Germinal center (tissue), 1 donor: ENCODE results near the gene TF.
A peak's percentile ranks its signal among the peaks of the same experiment; 100 is the strongest.
"Not testable (repeated sequence)": the region's sequence is repeated elsewhere in the genome, so short reads cannot be mapped to it uniquely, and the experiment has no call there.

Experiments used
- DNase-seq: peaks from one replicate; pipeline ENCODE4 v3.0.0; 2012; ENCODE audit warnings: mixed read lengths, low spot score

TF gene

DNA sequence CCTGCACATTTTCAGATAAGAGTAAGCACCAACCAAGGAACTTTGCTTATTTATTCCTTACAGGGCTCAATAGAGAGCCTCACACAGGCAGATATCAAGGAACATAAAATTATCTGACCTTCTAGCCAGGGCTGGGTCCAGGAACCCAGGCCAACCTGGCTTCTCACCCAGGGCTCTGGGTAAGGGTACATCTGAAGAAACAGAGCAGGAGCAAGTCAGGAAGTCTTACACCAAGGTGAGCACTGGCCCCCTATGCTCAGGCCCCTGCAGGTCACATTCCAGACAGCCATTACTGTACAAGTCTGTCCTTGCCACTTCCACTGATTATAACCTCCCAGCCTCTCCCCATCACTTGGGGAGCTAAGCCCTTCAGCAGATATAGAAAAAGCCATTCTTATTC is 19.1 kb downstream of the TF start:
- DNase-seq = no peak

DNA sequence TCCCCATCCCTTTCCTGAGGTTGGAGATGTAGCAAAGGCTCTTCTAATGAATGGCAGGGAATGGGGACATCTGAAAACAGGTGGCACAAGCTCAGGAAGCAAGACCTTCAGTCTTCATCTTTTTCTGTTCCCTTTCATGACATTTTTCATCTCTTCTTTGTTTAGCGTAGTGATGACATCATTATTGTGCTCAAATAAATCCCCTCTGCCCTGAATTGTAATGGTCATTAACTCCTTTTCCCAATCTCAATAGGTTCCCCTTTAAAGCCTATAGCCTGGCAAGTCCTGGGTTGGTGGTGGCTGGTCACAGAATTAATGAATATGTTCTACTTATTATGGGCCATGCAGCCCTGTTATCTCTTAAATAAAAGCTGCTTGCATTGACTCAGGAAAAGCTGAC is 21.4 kb downstream of the TF start:
- no peak for DNase-seq

DNA sequence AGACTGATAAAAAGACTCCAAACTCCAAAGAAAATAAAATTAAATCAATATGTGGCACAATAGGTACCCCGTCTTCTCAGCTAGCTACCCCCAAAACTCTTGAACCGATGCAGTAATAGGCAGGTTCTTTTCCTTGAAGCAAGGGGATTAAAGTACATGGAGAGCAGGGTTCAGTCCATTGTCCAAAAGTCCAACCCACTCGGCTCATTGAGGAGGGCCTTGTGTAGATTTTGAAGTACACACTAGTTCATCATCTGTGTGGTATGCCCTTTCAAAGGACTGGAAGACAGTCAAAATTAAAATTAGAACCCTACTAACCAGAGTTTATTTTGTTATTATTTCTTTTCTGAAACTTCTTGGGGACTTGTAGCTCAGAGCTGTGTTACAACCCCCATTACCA is 23.3 kb downstream of the TF start:
- no peak for DNase-seq

DNA sequence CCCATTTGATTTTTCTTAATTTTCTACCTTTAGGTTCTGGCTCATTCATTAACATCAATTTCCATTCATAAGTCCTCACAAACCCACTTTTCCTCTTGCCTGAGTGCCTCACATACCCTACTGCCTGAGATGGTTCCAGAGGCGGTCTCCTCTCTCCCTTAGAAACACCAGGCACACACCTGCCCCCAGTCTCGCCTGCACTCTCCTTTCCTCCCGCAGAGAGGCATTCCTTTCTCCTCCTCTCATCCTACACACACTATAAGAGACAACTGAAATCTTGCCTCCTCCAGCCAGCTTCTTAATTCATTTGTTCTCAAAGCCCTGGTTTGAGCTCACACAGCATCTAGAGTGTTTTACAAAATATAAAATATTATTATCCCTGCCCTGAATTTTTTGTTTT is 27.5 kb downstream of the TF start:
- DNase-seq = no peak

DNA sequence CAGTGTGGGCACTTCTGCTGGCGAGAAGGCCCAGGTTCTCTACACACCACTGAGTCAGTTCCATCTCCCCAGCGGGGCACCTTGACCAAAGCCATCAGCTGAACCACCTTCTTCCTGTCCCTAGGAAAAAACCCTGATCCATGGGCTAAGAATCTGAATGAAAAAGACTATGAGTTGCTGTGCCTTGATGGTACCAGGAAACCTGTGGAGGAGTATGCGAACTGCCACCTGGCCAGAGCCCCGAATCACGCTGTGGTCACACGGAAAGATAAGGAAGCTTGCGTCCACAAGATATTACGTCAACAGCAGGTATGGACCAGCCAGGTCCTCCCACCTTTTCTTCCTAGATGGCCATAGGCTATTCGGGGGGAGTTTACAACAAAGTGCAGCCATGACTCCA is 29.1 kb downstream of the TF start:
- no peak for DNase-seq

DNA sequence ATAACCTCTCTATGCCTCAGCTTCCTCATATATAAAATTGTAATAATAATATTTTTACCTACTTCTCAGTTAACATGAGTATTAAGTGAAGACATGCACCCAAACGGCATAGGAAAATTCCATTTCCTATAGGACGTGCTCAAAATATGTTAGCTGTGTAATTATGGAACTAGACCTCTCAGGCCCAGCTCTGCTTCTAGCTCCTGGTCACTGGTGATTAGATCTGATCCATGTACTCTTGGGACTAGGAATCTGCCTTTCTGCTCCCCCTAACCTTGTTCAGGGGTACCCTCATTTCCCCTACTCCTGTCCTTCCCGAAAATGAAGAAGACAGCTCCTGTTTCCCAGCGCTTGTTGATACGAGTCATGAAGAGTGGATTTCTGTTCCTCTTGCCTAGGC is 29.6 kb downstream of the TF start:
- DNase-seq = no peak

DNA sequence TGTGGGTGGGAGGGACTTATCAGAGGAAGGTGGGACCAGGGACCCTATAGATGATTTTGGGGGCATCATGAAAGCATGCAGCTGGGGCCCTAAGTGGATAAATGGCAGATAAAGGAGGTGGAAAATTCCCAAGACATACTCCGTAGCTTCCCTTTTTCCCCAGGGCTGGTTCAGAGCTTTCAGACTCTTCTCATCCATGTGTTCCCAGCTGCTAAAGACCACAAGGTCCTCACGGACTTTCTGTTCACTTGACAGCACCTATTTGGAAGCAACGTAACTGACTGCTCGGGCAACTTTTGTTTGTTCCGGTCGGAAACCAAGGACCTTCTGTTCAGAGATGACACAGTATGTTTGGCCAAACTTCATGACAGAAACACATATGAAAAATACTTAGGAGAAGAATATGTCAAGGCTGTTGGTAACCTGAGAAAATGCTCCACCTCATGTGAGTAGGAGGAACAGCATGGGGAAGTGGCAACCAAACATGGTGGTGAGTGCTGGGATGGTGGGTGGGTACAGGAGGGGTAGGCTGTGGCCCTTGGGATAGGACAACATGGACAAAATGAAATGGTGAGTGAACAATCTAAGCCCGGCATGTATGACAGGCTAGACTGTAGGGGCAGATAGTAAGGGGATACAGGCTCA is 30.7 kb downstream of the TF start:
- no peak for DNase-seq

DNA sequence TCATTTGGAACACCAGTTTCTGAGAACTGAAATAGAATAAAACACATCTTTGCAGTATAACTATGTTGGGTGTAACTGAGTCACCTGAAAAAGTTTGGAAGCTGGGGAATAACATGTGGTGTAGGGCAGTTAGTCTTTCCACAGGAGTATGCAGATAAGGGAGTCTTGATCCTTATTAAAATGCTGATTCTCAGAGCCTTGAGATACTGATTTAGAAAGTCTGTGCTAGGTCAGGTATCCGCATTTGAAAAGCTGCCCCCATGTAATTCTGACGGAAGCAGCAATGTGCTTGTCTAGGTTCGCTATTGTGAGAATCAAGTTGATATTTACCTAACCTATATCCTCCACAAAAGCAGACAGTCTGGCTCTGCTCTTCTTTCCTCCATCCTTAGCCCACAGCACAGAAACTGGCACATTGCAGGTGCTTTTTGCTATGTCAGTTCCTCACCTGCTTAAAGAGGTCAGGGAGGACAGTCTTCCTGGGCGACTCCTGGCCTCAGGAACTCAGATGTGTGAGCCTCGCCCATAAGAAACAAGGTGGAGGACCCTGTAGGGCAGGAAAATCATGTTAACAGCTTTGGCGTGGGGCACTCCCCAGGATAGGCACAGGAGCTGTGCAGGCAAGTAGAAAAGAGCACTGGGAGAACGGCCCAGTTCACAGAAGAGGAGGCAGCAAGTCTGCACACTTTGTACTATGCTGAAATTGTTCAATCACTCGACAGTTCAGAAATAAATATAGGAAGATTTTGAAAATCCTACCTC is 31.8 kb downstream of the TF start:
- DNase-seq = no peak

DNA sequence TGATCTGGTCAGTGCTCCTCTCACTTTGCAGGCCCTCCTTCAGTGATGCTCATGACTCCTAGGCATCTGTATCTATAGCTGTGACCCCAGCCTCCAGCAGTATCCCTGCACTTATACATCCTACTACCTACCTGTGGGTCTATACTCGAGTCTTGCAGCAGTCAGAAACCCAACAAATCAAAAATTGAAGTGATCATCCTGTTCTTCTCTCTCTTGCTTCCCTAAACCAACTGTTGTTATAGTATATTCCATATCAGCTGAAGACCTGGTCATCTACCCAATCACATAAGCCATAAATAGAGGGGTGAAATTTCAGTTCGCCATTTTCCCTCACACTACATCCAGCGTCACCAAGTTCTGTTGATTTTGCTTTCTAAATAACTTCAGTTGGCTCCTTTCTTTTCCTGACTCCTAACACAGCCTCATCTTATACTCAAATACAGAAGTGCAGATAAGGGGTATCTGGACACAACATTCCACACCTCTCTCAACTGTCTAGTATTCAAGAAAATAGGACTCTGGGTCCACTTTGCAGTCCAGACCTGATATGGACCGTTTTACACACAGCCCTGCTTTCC is 33.5 kb downstream of the TF start:
- no peak for DNase-seq

DNA sequence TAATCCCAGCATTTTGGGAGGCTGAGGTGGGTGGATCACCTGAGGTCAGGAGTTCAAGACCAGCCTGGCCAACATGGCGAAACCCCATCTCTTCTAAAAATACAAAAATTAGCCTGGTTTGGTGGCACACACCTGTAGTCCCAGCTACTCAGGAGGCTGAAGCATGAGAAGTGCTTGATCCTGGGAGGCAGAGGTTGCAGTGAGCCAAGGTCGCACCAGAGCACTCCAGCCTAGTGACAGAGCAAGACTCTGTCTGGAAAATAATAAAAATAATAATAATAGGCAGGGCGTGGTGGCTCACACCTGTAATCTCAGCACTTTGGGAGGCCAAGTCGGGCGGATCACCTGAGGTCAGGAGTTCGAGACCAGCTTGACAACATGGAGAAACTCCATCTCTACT is 34.6 kb downstream of the TF start:
- DNase-seq = not testable (repeated sequence)

DNA sequence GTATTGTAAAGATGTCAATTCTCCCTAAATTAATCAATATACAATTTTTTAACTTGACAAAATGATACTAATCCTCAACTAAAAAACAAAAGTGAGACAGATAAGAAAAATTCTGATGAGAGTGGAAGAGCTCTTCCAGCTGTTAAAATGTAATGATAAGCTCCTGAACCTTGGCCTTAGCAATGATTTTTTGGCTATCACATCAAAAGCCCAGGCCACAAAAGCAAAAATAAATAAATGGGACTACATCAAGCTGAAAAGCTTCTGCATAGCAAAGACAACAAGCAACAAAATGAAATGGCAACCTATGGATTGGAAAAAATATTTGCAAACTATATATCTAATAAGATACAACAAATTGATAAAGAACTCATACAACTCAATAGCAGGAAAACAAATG is 35.4 kb downstream of the TF start:
- no peak for DNase-seq

DNA sequence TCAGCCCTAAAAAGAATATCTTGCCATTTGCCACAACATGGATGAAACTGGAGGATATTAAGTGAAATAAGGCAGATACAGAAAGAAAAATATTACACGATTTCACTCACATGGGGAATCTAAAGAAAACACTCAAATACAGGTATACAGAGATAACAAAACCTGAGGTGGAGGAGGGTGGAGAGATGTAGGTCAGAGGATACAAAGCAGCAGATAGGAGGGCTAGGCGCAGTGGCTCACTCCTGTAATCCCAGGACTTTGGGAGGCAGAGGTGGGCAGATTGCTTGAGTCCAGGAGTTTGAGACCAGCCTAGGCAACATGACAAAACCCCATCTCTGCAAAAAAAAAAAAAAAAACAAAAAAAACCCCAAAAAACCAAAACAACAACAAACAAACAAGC is 36.3 kb downstream of the TF start:
- no peak for DNase-seq

DNA sequence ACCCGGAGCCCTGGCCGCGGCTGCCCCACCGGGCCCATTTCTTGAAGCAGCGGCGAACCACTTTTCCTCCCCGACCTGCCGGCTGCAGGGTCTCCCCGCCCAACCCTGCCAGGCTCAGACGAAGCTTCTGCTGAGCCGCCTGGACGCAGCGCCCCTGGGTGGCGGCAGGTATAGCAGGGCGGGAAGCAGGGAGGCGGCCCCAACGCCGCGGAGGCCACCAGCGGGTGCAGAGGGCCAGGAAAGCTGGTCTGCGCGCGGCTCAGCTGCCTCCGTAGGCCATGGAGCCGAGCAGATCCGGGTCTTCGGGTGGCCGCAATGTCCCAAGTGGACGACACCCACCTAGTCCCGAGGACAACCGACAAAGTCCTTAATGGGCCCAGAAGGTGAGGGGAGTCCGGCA is 37.6 kb downstream of the TF start:
- no peak for DNase-seq

DNA sequence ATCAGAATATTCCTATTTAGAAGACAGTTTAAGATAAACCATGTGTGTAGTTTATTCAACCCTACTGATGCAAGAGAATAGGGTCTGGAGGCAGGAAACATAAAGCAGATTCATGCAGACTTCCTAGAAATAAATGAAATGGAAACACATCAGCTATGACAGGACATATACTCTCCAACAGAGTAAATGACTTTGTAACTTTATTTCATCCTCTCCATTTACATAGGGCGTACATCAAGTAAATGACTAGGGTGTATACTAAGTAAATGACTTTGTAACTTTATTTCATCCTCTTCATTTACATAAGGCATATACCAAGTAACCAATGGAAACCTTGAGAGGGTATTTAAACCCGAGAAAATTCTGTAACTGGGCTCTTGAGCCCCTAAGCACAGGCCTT is 41.8 kb downstream of the TF start:
- no peak for DNase-seq

DNA sequence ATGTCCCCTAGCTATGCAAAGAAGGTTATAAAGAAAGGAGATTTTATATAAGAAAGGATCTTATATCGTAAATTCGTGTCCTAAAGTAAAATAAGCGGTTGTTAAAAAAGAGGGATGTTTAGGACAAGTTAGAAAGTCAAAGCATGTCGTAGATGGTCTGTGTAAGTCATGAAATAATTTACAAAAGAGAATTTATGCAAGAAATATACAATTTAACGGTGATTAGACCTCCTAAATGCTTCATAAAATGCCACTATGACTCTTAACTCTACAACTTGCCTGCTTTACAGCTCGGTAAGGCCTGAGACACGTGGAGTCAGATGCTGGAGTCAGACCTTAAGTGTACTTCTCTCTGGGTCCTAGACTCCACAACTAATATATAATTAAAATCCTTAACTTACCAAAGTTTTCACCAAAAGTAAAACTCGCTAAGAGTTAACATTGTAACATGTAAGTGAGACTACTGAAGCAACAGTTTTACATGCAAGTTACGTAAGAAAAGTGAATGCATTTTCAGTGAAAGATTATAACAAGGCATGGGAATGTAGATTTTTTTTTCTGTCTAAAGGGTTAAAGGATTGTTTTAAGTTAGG is 46.1 kb downstream of the TF start:
- DNase-seq = no peak

DNA sequence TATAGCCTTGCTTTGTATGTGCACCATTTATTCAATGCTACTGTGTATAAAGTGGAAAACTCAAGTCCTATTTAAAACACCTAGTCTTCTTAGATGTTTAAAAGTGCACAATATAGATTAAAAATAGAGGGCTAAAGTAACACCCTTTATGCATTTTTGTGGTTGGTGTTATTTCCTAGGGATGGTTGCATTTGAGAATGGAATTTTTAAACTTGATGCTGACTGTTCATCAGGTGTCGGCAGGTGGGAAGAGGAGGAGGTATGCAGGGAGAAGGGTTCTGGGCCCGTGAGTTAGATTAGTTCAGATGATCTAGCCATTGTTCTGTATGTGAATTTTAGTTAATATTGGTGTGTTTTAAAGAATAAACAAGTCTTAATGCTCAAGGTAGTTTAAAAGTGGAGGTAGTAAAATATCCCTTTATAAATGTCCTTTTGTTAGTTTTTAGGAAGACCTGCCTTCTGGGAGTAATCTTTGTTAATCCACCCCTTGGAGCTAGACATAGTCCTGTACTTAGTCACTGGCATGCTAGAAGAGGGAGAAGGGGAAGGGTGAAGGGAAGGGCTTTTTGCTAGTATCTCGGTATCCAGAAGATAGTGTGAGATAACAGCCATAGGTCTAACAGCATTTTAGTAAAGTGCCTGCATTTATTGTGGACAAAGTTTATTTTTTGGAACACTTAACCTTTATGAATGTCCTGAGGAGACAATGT is 51.4 kb downstream of the TF start:
- DNase-seq = no peak

DNA sequence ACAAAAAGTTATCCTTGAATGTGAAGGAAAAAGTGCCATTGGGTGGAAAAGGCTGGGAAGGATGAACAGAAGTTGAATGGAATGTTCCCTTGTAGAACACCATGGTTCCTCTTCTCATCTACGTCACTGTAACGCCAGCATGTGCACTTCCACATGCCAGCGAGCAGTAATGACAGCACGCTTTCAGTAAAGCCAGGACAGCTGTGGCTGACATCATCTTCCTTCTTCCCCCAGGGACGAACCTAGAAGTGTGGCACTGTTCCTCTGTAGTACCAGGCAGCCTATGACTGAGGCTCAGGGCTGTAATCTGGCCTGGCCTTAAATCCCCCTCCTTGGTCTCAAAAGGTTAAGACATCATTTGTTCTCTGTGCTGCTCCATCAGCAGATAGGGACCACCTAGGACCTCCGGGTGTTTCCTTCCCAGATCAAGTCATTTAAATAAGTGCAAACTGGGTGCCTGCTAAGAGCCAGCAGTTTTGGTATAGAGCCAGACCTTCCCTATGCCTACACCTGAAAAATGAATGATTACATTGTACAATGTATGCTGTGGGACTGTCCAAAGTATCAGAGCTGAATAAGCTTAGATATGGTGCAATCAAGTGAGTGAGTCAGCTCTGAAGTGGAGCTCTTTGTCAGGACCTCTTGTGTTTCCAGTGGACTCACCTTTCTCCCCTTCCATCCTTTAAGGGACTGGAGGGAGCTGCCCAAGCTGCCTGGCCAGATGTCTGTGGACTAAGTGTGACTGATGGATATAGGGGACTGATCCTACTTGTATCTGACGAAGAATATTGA is 53.8 kb downstream of the TF start:
- DNase-seq = no peak

DNA sequence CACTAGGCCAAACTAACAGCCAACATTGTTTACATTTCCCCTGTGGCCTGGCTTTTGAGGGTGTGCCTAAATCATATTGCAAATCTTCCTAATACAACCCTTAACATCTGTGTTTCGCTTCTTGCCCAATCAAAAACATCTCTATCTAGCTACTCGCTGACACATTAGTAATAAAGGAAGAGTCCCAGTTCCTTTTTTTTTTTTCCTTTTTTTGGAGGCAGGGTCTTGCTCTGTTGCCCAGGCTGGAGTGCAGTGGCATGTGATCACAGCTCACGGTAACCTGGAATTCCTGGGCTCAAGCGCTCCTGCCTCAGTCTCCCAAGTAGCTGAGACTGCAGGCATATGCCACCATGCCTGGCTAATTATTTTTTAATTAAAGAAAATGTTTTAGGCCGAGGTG is 57.3 kb downstream of the TF start:
- DNase-seq = no peak

DNA sequence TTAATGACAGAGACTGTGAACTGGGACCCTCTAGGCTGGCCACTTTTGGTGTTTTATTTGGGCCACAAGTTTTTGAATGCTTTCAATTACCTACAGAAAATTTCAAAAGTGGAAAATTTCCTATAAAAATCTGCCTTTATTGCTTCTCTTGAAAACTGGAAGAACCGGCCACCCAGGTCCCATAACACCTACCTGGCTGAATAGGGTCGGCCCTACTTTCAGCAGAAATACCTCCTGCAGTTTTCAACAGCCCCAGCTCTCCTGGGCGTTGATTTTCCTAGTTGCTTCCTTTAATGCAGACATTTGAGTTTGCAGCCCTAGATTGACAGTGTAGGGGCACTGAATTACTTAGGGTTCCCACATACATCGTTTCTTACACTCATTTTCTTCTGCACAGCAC is 58.7 kb downstream of the TF start:
- no peak for DNase-seq

DNA sequence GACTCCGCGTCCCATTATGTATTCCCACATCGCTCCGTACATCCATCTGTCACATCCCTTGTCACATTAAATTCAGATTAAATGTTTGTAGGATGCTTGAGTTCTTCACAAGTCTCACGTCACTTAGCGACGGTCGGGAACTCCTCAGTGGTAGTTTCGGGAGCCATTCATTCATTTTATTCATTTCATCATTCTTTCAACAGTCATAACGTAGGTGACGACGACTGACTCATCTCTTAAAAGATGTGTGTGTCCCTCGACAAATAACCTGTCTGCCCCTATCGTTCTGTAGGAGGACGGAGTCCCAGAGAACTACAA is 59.1 kb downstream of the TF start:
- DNase-seq = no peak

DNA sequence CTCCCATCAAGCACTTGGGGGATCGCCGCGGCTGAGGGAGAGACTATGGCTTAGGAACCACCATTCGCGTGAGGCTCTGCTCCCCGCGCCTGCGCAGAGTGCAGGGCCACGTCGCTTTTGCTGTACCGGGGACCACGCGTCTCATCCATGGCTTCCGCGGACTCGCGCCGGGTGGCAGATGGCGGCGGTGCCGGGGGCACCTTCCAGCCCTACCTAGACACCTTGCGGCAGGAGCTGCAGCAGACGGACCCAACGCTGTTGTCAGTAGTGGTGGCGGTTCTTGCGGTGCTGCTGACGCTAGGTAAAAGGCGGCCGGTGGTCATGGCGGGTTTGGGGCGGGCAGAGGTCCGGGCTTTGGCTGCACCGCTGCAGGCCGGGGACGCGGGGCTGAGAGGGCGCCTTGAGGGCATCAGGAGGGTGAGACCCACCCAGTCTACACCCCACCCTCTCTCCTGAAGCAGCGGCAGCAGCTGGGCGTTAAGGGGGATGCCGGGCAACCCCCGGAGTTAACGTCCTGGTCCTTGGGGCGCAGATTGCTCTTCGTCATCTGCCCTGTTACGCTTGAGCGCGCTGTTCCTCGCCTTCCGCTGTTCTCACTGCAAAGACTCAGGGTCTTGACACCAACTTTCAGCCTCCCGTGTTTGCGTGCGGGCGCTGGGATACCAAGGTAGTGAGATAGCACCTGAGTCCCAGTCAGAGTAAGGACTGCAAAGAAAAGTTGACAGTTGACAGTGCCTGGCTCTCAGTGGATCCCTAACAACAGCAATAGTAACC is 59.7 kb downstream of the TF start, which contains the start of gene SRPRB:
TSS of gene SRPRB (plus strand) at position 114 of the 774 bp plus-strand sequence. CDS start at position 148, 34 bp downstream.
- DNase-seq = peak; percentile 97
